Prostate gland (tissue), 2 donors: Measurements from ENCODE around the gene MSH6.
A peak's percentile ranks its signal among the peaks of the same experiment; 100 is the strongest.

Experiments
- CTCF ChIP-seq, 4 experiments: fragments of 200-600 bp in 2 of 4; fragments of 450-650 bp in 2 of 4; sonication (generic) in 2 of 4; IDR thresholded peaks; 1 replicate in 3 of 4; 2 replicates in 1 of 4; pipeline ENCODE4 v1.5.1; 2016 to 2019; ENCODE audit warnings: antibody characterized with exemption in 4 of 4, mild to moderate bottlenecking in 2 of 4, moderate library complexity in 2 of 4
- POLR2AphosphoS5 ChIP-seq: sonication (generic); formaldehyde crosslinking; IDR thresholded peaks from one replicate; pipeline ENCODE4 v1.6.1; 2017; ENCODE audit warnings: antibody characterized with exemption

- TF ChIP-seq CTCF (IDR thresholded peaks at IDR 0.05), result peak in 1 of 4 experiments; percentile 42
- peak; percentile 53 for TF ChIP-seq POLR2AphosphoS5
These were observed at the start of gene MSH6 for GRCh38 chr2:47782671-47783485.
